ENCODE results near the gene NDUFA13. TPM values are rescaled to one million over a fixed set of nuclear protein-coding genes. Genes with fewer than 3 reads are reported as not detected.

NDUFA13 gene
- total RNA-seq, 1 donor from 2014 or later: 294 TPM

GRCh38 chr19:19482809-19483596 is 33.0 kb upstream of the NDUFA13 start:
- Mint-ChIP-seq H3K4me1 (peaks cover 50% of the 10 kb centered on the region), H3K9me3 (no peaks in the 10 kb centered on the region), H3K27ac (peak overlapping the region; percentile 47), H3K4me3 (no peak overlapping the region), H3K27me3 (no peaks in the 10 kb centered on the region), H3K36me3 (ENCODE audit: low read depth) (peaks cover 31% of the 10 kb centered on the region)
- DNase-seq (no peak), ATAC-seq (ENCODE audit: low read depth) (no peak)
- CTCF ChIA-PET: interaction anchor here (0.8 kb wide), 1 partner anchor 116 kb away, joined by 3 read pairs; no protein-coding TSS in a partner anchor
- TF ChIP-seq CTCF (IDR thresholded peaks at IDR 0.05): no peak
- POLR2A ChIA-PET: interaction anchor here (1.4 kb wide), 1 partner anchor 78 kb away, joined by 3 read pairs; the partner anchor contains the start of gene GATAD2A
- intact Hi-C loops (cut with micrococcal nuclease): no loop called here

- no peak for TF ChIP-seq CTCF (IDR thresholded peaks at IDR 0.05)
- no peaks in the 10 kb centered on the region for H3K9me3 Mint-ChIP-seq
- ATAC-seq (ENCODE audit: low read depth) (peak; percentile 84), DNase-seq (peak; percentile 47)
- H3K4me3 Mint-ChIP-seq: peak overlapping the region; percentile 69
- intact Hi-C loops (cut with micrococcal nuclease): loop anchor here (1.0 to 2.0 kb wide), 2 partner anchors 25 to 80 kb away; partner anchors contain the start of gene GATAD2A
- peaks cover 70% of the 10 kb centered on the region for H3K4me1 Mint-ChIP-seq
- no peaks in the 10 kb centered on the region for H3K27me3 Mint-ChIP-seq
- CTCF ChIA-PET: interaction anchor here (0.9 to 1.8 kb wide), 3 partner anchors 69 to 118 kb away, joined by 3 to 5 read pairs (median 3); partner anchors contain the start of gene GATAD2A
- H3K27ac Mint-ChIP-seq: peak overlapping the region; percentile 90
- POLR2A ChIA-PET: interaction anchor here (0.5 to 1.7 kb wide), 9 partner anchors 12 to 121 kb away, joined by 3 to 11 read pairs (median 7); partner anchors contain the start of gene GATAD2A
- peaks cover 20% of the 10 kb centered on the region for H3K36me3 Mint-ChIP-seq (ENCODE audit: low read depth)
Measured at GRCh38 chr19:19485161-19485997, 30.6 kb upstream of the NDUFA13 start.

GRCh38 chr19:19485998-19486290 is 30.1 kb upstream of the NDUFA13 start:
- no peak overlapping the region for H3K4me3 Mint-ChIP-seq
- no peak for DNase-seq
- CTCF ChIA-PET: interaction anchor here (1.8 kb wide), 1 partner anchor 119 kb away, joined by 5 read pairs; no protein-coding TSS in a partner anchor
- peaks cover 20% of the 10 kb centered on the region for H3K36me3 Mint-ChIP-seq (ENCODE audit: low read depth)
- H3K9me3 Mint-ChIP-seq: no peaks in the 10 kb centered on the region
- POLR2A ChIA-PET: interaction anchor here (1.5 to 1.7 kb wide), 2 partner anchors 81 to 121 kb away, joined by 7 to 11 read pairs; partner anchors contain the start of gene GATAD2A
- TF ChIP-seq CTCF (IDR thresholded peaks at IDR 0.05): no peak
- intact Hi-C loops (cut with micrococcal nuclease): loop anchor here (1.0 to 2.0 kb wide), 2 partner anchors 25 to 81 kb away; partner anchors contain the start of gene GATAD2A
- no peak for ATAC-seq (ENCODE audit: low read depth)
- H3K4me1 Mint-ChIP-seq: peaks cover 70% of the 10 kb centered on the region
- no peaks in the 10 kb centered on the region for H3K27me3 Mint-ChIP-seq
- H3K27ac Mint-ChIP-seq: peak overlapping the region; percentile 90

GRCh38 chr19:19486343-19487076 is 29.5 kb upstream of the NDUFA13 start:
- H3K27ac Mint-ChIP-seq: peak overlapping the region; percentile 90
- no peaks in the 10 kb centered on the region for H3K27me3 Mint-ChIP-seq
- peaks cover 70% of the 10 kb centered on the region for H3K4me1 Mint-ChIP-seq
- ChIA-PET POLR2A (interaction anchor here (0.5 to 0.6 kb wide), 2 partner anchors 120 to 286 kb away, joined by 7 to 8 read pairs; no protein-coding TSS in a partner anchor), CTCF (interaction anchor here (6.7 kb wide), 1 partner anchor 120 kb away, joined by 140 read pairs; no protein-coding TSS in a partner anchor)
- no peak overlapping the region for H3K4me3 Mint-ChIP-seq
- TF ChIP-seq CTCF (IDR thresholded peaks at IDR 0.05): no peak
- ATAC-seq (ENCODE audit: low read depth) (no peak), DNase-seq (no peak)
- intact Hi-C loops (cut with micrococcal nuclease): no loop called here
- peaks cover 19% of the 10 kb centered on the region for H3K36me3 Mint-ChIP-seq (ENCODE audit: low read depth)
- no peaks in the 10 kb centered on the region for H3K9me3 Mint-ChIP-seq

All from activated B cell treated with CpG ODN at 0.5 μM for 24 hours (primary cell).